Measurements from ENCODE around the gene RHEBL1.

- TF ChIP-seq ZSCAN4 (tag by site-specific recombination; IDR thresholded peaks at IDR 0.05) (no peak), ZNF274 (IDR thresholded peaks at IDR 0.05; ENCODE audit: low read length) (no peak), ZNF274 (tag by site-specific recombination; IDR thresholded peaks at IDR 0.05; ENCODE audit: borderline replicate concordance) (no peak), OSR2 (tag by site-specific recombination; IDR thresholded peaks at IDR 0.05) (no peak), ZNF670 (tag by site-specific recombination; IDR thresholded peaks at IDR 0.05; ENCODE audit: low read depth) (no peak), ZNF114 (tag by site-specific recombination; IDR thresholded peaks at IDR 0.05) (no peak), PRDM4 (tag by site-specific recombination; IDR thresholded peaks at IDR 0.05) (peak; percentile 71), CTCF (tag by site-specific recombination; IDR thresholded peaks at IDR 0.05) (no peak), ZNF776 (tag by site-specific recombination; IDR thresholded peaks at IDR 0.05; ENCODE audit: borderline replicate concordance) (no peak), ZNF843 (tag by site-specific recombination; IDR thresholded peaks at IDR 0.05) (no peak)
- TF ChIP-seq, protein P1, sequence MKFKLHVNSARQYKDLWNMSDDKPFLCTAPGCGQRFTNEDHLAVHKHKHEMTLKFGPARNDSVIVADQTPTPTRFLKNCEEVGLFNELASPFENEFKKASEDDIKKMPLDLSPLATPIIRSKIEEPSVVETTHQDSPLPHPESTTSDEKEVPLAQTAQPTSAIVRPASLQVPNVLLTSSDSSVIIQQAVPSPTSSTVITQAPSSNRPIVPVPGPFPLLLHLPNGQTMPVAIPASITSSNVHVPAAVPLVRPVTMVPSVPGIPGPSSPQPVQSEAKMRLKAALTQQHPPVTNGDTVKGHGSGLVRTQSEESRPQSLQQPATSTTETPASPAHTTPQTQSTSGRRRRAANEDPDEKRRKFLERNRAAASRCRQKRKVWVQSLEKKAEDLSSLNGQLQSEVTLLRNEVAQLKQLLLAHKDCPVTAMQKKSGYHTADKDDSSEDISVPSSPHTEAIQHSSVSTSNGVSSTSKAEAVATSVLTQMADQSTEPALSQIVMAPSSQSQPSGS (tag by site-specific recombination; IDR thresholded peaks at IDR 0.05; ENCODE audit: low read depth), result no peak
Measured at GRCh38 chr12:49036029-49036428, 33.8 kb downstream of the RHEBL1 start.
